WTC11 (cell line): ENCODE results near the gene C17orf107. TPM values are rescaled to one million over a fixed set of nuclear protein-coding genes. Genes with fewer than 3 reads are reported as not detected.

Experiments
- ATAC-seq: fragments of 200-7000 bp; cut with Tn5 transposase; 2 replicates; pipeline ENCODE4 v1.10.0; 2021; ENCODE audit warnings: mild to moderate bottlenecking, moderate library complexity
- CTCF ChIA-PET: fragments of 300-600 bp; sonication (Branson Sonifier 250); formaldehyde crosslinking; loops from one replicate; lab custom pipeline; 2021; ENCODE audit warnings: antibody characterized with exemption; lab: Charles Lee
- POLR2A ChIA-PET: fragments of 350-600 bp; sonication (Branson Sonifier 250); formaldehyde crosslinking; loops from one replicate; lab custom pipeline; 2021; ENCODE audit warnings: antibody characterized with exemption; lab: Charles Lee
- DNase-seq: peaks from one replicate; pipeline ENCODE4 v3.0.0; 2021; ENCODE audit warnings: low spot score
- H3K27ac Mint-ChIP-seq: 2 replicates; pipeline ENCODE4 v1.8.0; 2021; ENCODE audit warnings: mixed read lengths
- H3K27me3 Mint-ChIP-seq: 2 replicates; pipeline ENCODE4 v1.8.0; 2021; ENCODE audit warnings: low read depth, mild to moderate bottlenecking, moderate library complexity, mixed read lengths
- H3K36me3 Mint-ChIP-seq: 2 replicates; pipeline ENCODE4 v1.8.0; 2021; ENCODE audit warnings: mixed read lengths
- H3K4me1 Mint-ChIP-seq: 2 replicates; pipeline ENCODE4 v1.8.0; 2022; ENCODE audit warnings: mixed read lengths
- H3K4me3 Mint-ChIP-seq: 2 replicates; pipeline ENCODE4 v1.8.0; 2021; ENCODE audit warnings: mild to moderate bottlenecking, moderate library complexity, mixed read lengths
- H3K9me3 Mint-ChIP-seq: 2 replicates; pipeline ENCODE4 v1.8.0; 2021; ENCODE audit warnings: mixed read lengths
- ARID4B ChIP-seq: sonication (generic); formaldehyde crosslinking; IDR thresholded peaks from 2 replicates; pipeline ENCODE4 v1.8.0; 2023; ENCODE audit warnings: missing genetic modification reagents, mild to moderate bottlenecking, borderline replicate concordance
- ATF1 ChIP-seq: sonication (generic); formaldehyde crosslinking; IDR thresholded peaks from 2 replicates; pipeline ENCODE4 v1.8.1; 2023; ENCODE audit warnings: mild to moderate bottlenecking, moderate library complexity, missing genetic modification reagents
- E2F4 ChIP-seq: sonication (generic); formaldehyde crosslinking; IDR thresholded peaks from 2 replicates; pipeline ENCODE4 v1.8.1; 2022; ENCODE audit warnings: low read depth, mild to moderate bottlenecking, moderate library complexity, missing genetic modification reagents, borderline replicate concordance
- ETV6 ChIP-seq: sonication (generic); formaldehyde crosslinking; IDR thresholded peaks from 2 replicates; pipeline ENCODE4 v1.8.1; 2022; ENCODE audit warnings: mild to moderate bottlenecking, missing genetic modification reagents
- HMGA2 ChIP-seq: fragments of 250-450 bp; sonication (Bioruptor Pico); IDR thresholded peaks from 2 replicates; pipeline ENCODE4 v1.4.0; 2021; ENCODE audit warnings: mild to moderate bottlenecking, moderate library complexity
- JAZF1 ChIP-seq: fragments of 250-450 bp; sonication (Bioruptor Pico); IDR thresholded peaks from 2 replicates; pipeline ENCODE4 v1.9.0; 2021; ENCODE audit warnings: moderate library complexity, mild to moderate bottlenecking, inconsistent platforms
- JUN ChIP-seq: sonication (generic); formaldehyde crosslinking; IDR thresholded peaks from 2 replicates; pipeline ENCODE4 v1.8.0; 2023; ENCODE audit warnings: mild to moderate bottlenecking, missing genetic modification reagents
- MAX ChIP-seq: sonication (generic); formaldehyde crosslinking; IDR thresholded peaks from 2 replicates; pipeline ENCODE4 v1.8.0; 2022; ENCODE audit warnings: mild to moderate bottlenecking, missing genetic modification reagents
- MLX ChIP-seq: sonication (generic); formaldehyde crosslinking; IDR thresholded peaks from 2 replicates; pipeline ENCODE4 v1.8.1; 2023; ENCODE audit warnings: mild to moderate bottlenecking, missing genetic modification reagents, moderate library complexity
- NFYB ChIP-seq: sonication (generic); formaldehyde crosslinking; conservative IDR thresholded peaks from 2 replicates; pipeline ENCODE4 v1.8.0; 2022; ENCODE audit warnings: low read depth, missing genetic modification reagents
- SP1 ChIP-seq: sonication (generic); formaldehyde crosslinking; conservative IDR thresholded peaks from 2 replicates; pipeline ENCODE4 v1.8.1; 2022; ENCODE audit warnings: missing genetic modification reagents
- STAT6 ChIP-seq: sonication (generic); formaldehyde crosslinking; conservative IDR thresholded peaks from 2 replicates; pipeline ENCODE4 v1.8.1; 2023; ENCODE audit warnings: mild to moderate bottlenecking, low read depth, missing genetic modification reagents, moderate library complexity
- USF1 ChIP-seq: sonication (generic); formaldehyde crosslinking; IDR thresholded peaks from 2 replicates; pipeline ENCODE4 v1.8.0; 2022; ENCODE audit warnings: mild to moderate bottlenecking, missing genetic modification reagents
- ZBTB21 ChIP-seq: sonication (generic); formaldehyde crosslinking; IDR thresholded peaks from 2 replicates; pipeline ENCODE4 v1.8.1; 2023; ENCODE audit warnings: mild to moderate bottlenecking, missing genetic modification reagents, borderline replicate concordance
- ZNF263 ChIP-seq: sonication (generic); formaldehyde crosslinking; IDR thresholded peaks from 2 replicates; pipeline ENCODE4 v1.8.1; 2022; ENCODE audit warnings: low read depth, mild to moderate bottlenecking, moderate library complexity, missing genetic modification reagents
- ZNF281 ChIP-seq: sonication (generic); formaldehyde crosslinking; IDR thresholded peaks from 2 replicates; pipeline ENCODE4 v1.8.0; 2023; ENCODE audit warnings: mild to moderate bottlenecking, missing genetic modification reagents
- ZNF317 ChIP-seq: sonication (generic); formaldehyde crosslinking; IDR thresholded peaks from 2 replicates; pipeline ENCODE4 v1.8.1; 2023; ENCODE audit warnings: low read depth, mild to moderate bottlenecking, moderate library complexity, missing genetic modification reagents, borderline replicate concordance
- ZNF396 ChIP-seq: fragments of 250-450 bp; sonication (Bioruptor Pico); IDR thresholded peaks from 2 replicates; pipeline ENCODE4 v1.8.0; 2021; ENCODE audit warnings: mild to moderate bottlenecking, moderate library complexity, borderline replicate concordance
- ZNF671 ChIP-seq: fragments of 250-450 bp; sonication (Bioruptor Pico); IDR thresholded peaks from 2 replicates; pipeline ENCODE4 v1.8.0; 2021; ENCODE audit warnings: mild to moderate bottlenecking
- total RNA-seq: library from RNA; stranded (reverse); gene quantifications from 3 replicates; pipeline ENCODE4 v1.2.3, GENCODE V29; 2021

C17orf107 gene
- total RNA-seq, 1 experiment from 2014 or later, result 8.7 TPM

- H3K4me3 Mint-ChIP-seq, result peak within 1 kb of the TSS; percentile 96
- DNase-seq, result peak; percentile 93
- H3K27ac Mint-ChIP-seq, result peak within 1 kb of the TSS; percentile 98
- POLR2A ChIA-PET, result interaction anchor here (0.6 to 2.6 kb wide), 10 partner anchors 8 to 75 kb away, joined by 3 to 38 read pairs (median 3); partner anchors contain the start of genes CHRNE, GP1BA, INCA1 and KIF1C
- H3K36me3 Mint-ChIP-seq, result peaks cover 44% of the 10 kb centered on the region
- CTCF ChIA-PET, result interaction anchor here (0.5 to 2.6 kb wide), 18 partner anchors 11 to 499 kb away, joined by 3 to 38 read pairs (median 5); partner anchors contain the start of genes C1QBP, CAMTA2, CHRNE and ENO3
- H3K4me1 Mint-ChIP-seq, result peaks cover 24% of the 10 kb centered on the region
- ATAC-seq, result peak; percentile 84
- H3K9me3 Mint-ChIP-seq, result no peaks in the 10 kb centered on the region
- H3K27me3 Mint-ChIP-seq, result no peaks in the 10 kb centered on the region
- TF ChIP-seq ZNF671 (no peak), STAT6 (CRISPR knock-in tag) (no peak), JAZF1 (no peak), JUN (CRISPR knock-in tag) (no peak), ARID4B (CRISPR knock-in tag) (no peak; the same call in 1 of the 2 replicates), ZNF263 (CRISPR knock-in tag) (no peak), ETV6 (CRISPR knock-in tag) (no peak), ZBTB21 (CRISPR knock-in tag) (no peak), ZNF317 (CRISPR knock-in tag) (no peak; the same call in 1 of the 2 replicates), MLX (CRISPR knock-in tag) (no peak), MAX (peak; percentile 69; the same call in 1 of the 2 replicates), NFYB (no peak; the same call in 1 of the 2 replicates), ZNF396 (CRISPR knock-in tag) (no peak), SP1 (CRISPR knock-in tag) (peak; percentile 71), E2F4 (CRISPR knock-in tag) (peak; percentile 38; the same call in 1 of the 2 replicates), ATF1 (CRISPR knock-in tag) (no peak), HMGA2 (CRISPR knock-in tag) (no peak), USF1 (CRISPR knock-in tag) (no peak), ZNF281 (no peak)
Measured at GRCh38 chr17:4939796-4940554, 40.6 kb downstream of the C17orf107 start, which contains the start of the genes RNF167 and SLC25A11. RNF167 (plus strand) TSS chr17:4940268; CDS start chr17:4940910, 642 bp downstream. SLC25A11 (minus strand) TSS chr17:4940046; CDS start chr17:4939910, 136 bp downstream.
